ENCODE measurements around the gene NFATC3.

Gene NFATC3

GRCh38 chr16:68235108-68235886, 150.1 kb downstream of the NFATC3 start:
- DNase-seq (ENCODE audit: low read depth) = no peak
- no peak overlapping the region for H3K4me3 ChIP-seq (ENCODE audit: low read depth, low read length)

GRCh38 chr16:68235887-68236136, 150.6 kb downstream of the NFATC3 start, which contains the start of gene ESRP2:
ESRP2 (minus strand) TSS chr16:68236127; CDS start chr16:68236045, 82 bp downstream.
- H3K4me3 ChIP-seq (ENCODE audit: low read depth, low read length) = peak within 1 kb of the TSS; percentile 34
- TF ChIP-seq POLR2A (IDR thresholded peaks at IDR 0.05; ENCODE audit: extremely low read depth, insufficient read length) (no peak), MYC (IDR thresholded peaks at IDR 0.05; ENCODE audit: low read depth, low read length) (no peak), CTCF (IDR thresholded peaks at IDR 0.05; ENCODE audit: low read depth, low read length) (no peak), MAX (IDR thresholded peaks at IDR 0.05; ENCODE audit: low read depth, low read length) (no peak)

More at GRCh38 chr16:68235108-68235886, 150.1 kb downstream of the NFATC3 start:
- TF ChIP-seq MYC (IDR thresholded peaks at IDR 0.05; ENCODE audit: low read depth, low read length) (no peak), POLR2A (IDR thresholded peaks at IDR 0.05; ENCODE audit: extremely low read depth, insufficient read length) (no peak)

GRCh38 chr16:68236137-68236825, 151.1 kb downstream of the NFATC3 start:
- H3K4me3 ChIP-seq (ENCODE audit: low read depth, low read length) = no peak overlapping the region

More at GRCh38 chr16:68235887-68236136, 150.6 kb downstream of the NFATC3 start, which contains the start of gene ESRP2:
- no peak for DNase-seq (ENCODE audit: low read depth)

GRCh38 chr16:68236826-68237242, 151.7 kb downstream of the NFATC3 start:
- H3K4me3 ChIP-seq (ENCODE audit: low read depth, low read length) = peak overlapping the region; percentile 34
- DNase-seq (ENCODE audit: low read depth) = no peak
- no peak for TF ChIP-seq MYC (IDR thresholded peaks at IDR 0.05; ENCODE audit: low read depth, low read length)
- TF ChIP-seq CTCF (IDR thresholded peaks at IDR 0.05; ENCODE audit: low read depth, low read length) = no peak
- no peak for TF ChIP-seq MAX (IDR thresholded peaks at IDR 0.05; ENCODE audit: low read depth, low read length)
- no peak for TF ChIP-seq POLR2A (IDR thresholded peaks at IDR 0.05; ENCODE audit: extremely low read depth, insufficient read length)

More at GRCh38 chr16:68236137-68236825, 151.1 kb downstream of the NFATC3 start:
- TF ChIP-seq MYC (IDR thresholded peaks at IDR 0.05; ENCODE audit: low read depth, low read length) = no peak
- no peak for TF ChIP-seq CTCF (IDR thresholded peaks at IDR 0.05; ENCODE audit: low read depth, low read length)
- no peak for TF ChIP-seq MAX (IDR thresholded peaks at IDR 0.05; ENCODE audit: low read depth, low read length)
- no peak for TF ChIP-seq POLR2A (IDR thresholded peaks at IDR 0.05; ENCODE audit: extremely low read depth, insufficient read length)
- DNase-seq (ENCODE audit: low read depth) = no peak

- DNase-seq (ENCODE audit: low read depth) = peak; percentile 99
- peak overlapping the region; percentile 36 for H3K4me3 ChIP-seq (ENCODE audit: low read depth, low read length)
- TF ChIP-seq POLR2A (IDR thresholded peaks at IDR 0.05; ENCODE audit: extremely low read depth, insufficient read length) = no peak
- no peak for TF ChIP-seq MYC (IDR thresholded peaks at IDR 0.05; ENCODE audit: low read depth, low read length)
- TF ChIP-seq MAX (IDR thresholded peaks at IDR 0.05; ENCODE audit: low read depth, low read length) = no peak
- no peak for TF ChIP-seq CTCF (IDR thresholded peaks at IDR 0.05; ENCODE audit: low read depth, low read length)
Observed at GRCh38 chr16:68237243-68238028, 152.3 kb downstream of the NFATC3 start.

GRCh38 chr16:68238029-68238345, 152.8 kb downstream of the NFATC3 start:
- peak overlapping the region; percentile 36 for H3K4me3 ChIP-seq (ENCODE audit: low read depth, low read length)
- DNase-seq (ENCODE audit: low read depth) = no peak
- TF ChIP-seq POLR2A (IDR thresholded peaks at IDR 0.05; ENCODE audit: extremely low read depth, insufficient read length) (no peak), CTCF (IDR thresholded peaks at IDR 0.05; ENCODE audit: low read depth, low read length) (no peak)
